HL-60 (cell line): Measurements from ENCODE around the gene MKKS.

ENCODE experiments used
- DNase-seq, 2 experiments: peaks; one replicate each; pipeline ENCODE4 v3.0.0-alpha.2; 2010 to 2020; ENCODE audit warnings: low read depth in 1 of 2, low spot score in 1 of 2
- H3K27ac ChIP-seq: fragments of 250-450 bp; sonication (Bioruptor Pico); replicated peaks from 2 replicates; pipeline ENCODE4 v1.5.1; 2020; ENCODE audit warnings: mild to moderate bottlenecking, moderate library complexity
- H3K27me3 ChIP-seq: fragments of 250-450 bp; sonication (Bioruptor Pico); 2 replicates; pipeline ENCODE4 v1.5.1; 2021; ENCODE audit warnings: mild to moderate bottlenecking, moderate library complexity; ENCODE audit not compliant: insufficient read depth, poor library complexity, severe bottlenecking
- H3K4me3 ChIP-seq: replicated peaks from 2 replicates; pipeline ENCODE4 v1.5.1; 2011; ENCODE audit warnings: mild to moderate bottlenecking, control low read depth, low read length; ENCODE audit not compliant: insufficient read depth
- CTCF ChIP-seq: IDR thresholded peaks from one replicate; pipeline ENCODE4 v1.5.1; 2011; ENCODE audit warnings: low read length, control low read depth, inconsistent platforms; ENCODE audit not compliant: insufficient read depth
- GABPA ChIP-seq: IDR thresholded peaks from 2 replicates; pipeline ENCODE4 v1.6.1; 2012; ENCODE audit warnings: low read depth
- POLR2AphosphoS5 ChIP-seq: IDR thresholded peaks from 2 replicates; pipeline ENCODE4 v1.6.1; 2012; ENCODE audit warnings: low read depth
- REST ChIP-seq: IDR thresholded peaks from 2 replicates; pipeline ENCODE4 v1.6.1; 2012; ENCODE audit warnings: low read depth; ENCODE audit not compliant: insufficient replicate concordance
- SPI1 ChIP-seq: IDR thresholded peaks from 2 replicates; pipeline ENCODE4 v1.6.1; 2012; ENCODE audit warnings: low read depth, mild to moderate bottlenecking, borderline replicate concordance

MKKS gene

GRCh38 chr20:10375191-10375590 is 58.8 kb downstream of the MKKS start:
- no peak for DNase-seq
- TF ChIP-seq CTCF (no peak), POLR2AphosphoS5 (no peak), REST (no peak), SPI1 (no peak), GABPA (no peak)
- H3K27me3 ChIP-seq: no peaks in the 10 kb centered on the region
- no peak overlapping the region for H3K27ac ChIP-seq
- H3K4me3 ChIP-seq: no peak overlapping the region

GRCh38 chr20:10374036-10374435 is 60.0 kb downstream of the MKKS start:
- no peak overlapping the region for H3K4me3 ChIP-seq
- H3K27me3 ChIP-seq: no peaks in the 10 kb centered on the region
- TF ChIP-seq GABPA (no peak), REST (no peak), CTCF (no peak), SPI1 (no peak), POLR2AphosphoS5 (no peak)
- H3K27ac ChIP-seq: no peak overlapping the region
- DNase-seq: no peak

- Histone ChIP-seq H3K4me3 (no peak overlapping the region), H3K27me3 (no peaks in the 10 kb centered on the region), H3K27ac (no peak overlapping the region)
- DNase-seq: no peak
- no peak for TF ChIP-seq GABPA
- TF ChIP-seq SPI1: no peak
- TF ChIP-seq POLR2AphosphoS5: no peak
- TF ChIP-seq CTCF: no peak
- TF ChIP-seq REST: no peak
Observed at GRCh38 chr20:10371467-10371866, 62.6 kb downstream of the MKKS start.
